ENCODE results near the gene ATP10B. TPM values are rescaled to one million over a fixed set of nuclear protein-coding genes. Genes with fewer than 3 reads are reported as not detected.
"Not testable (repeated sequence)": the region's sequence is repeated elsewhere in the genome, so short reads cannot be mapped to it uniquely, and the experiment has no call there.

Gene ATP10B
- not detected in 2 replicates for total RNA-seq

- H4K20me1 ChIP-seq (ENCODE audit: insufficient read depth, low read length) = no peaks in the 10 kb centered on the region
- no peaks in the 10 kb centered on the region for H3K9me3 ChIP-seq (ENCODE audit: low read depth, low read length)
- no peak for TF ChIP-seq CTCF (IDR thresholded peaks at IDR 0.05; ENCODE audit: extremely low read depth, low read depth, low read length)
- H3K4me1 ChIP-seq (ENCODE audit: insufficient read depth, low read length) = no peaks in the 10 kb centered on the region
- H3K27me3 ChIP-seq (ENCODE audit: insufficient read depth, low read length) = no peaks in the 10 kb centered on the region
- H3K79me2 ChIP-seq (ENCODE audit: insufficient read depth, low read length) = no peaks in the 10 kb centered on the region
- no peak within 1 kb of the TSS for H3K4me3 ChIP-seq (ENCODE audit: insufficient read depth, low read length)
- no peak within 1 kb of the TSS for H3K27ac ChIP-seq (ENCODE audit: low read depth, low read length)
- H3K4me2 ChIP-seq (ENCODE audit: insufficient read depth, low read length) = no peak within 1 kb of the TSS
- no peak within 1 kb of the TSS for H2AFZ ChIP-seq (ENCODE audit: low read length)
- H3K36me3 ChIP-seq (ENCODE audit: insufficient read depth, low read length) = no peaks in the 10 kb centered on the region
- DNase-seq (ENCODE audit: insufficient read length, low spot score, missing footprints) = no peak
Observed at GRCh38 chr5:160852049-160852448, at the start of gene ATP10B. TSS of gene ATP10B (minus strand) at chr5:160852211. CDS start at chr5:160688074, 164,137 bp downstream.

- Histone ChIP-seq H3K4me3 (ENCODE audit: insufficient read depth, low read length) (no peak overlapping the region), H3K9me3 (ENCODE audit: low read depth, low read length) (no peaks in the 10 kb centered on the region), H3K27ac (ENCODE audit: low read depth, low read length) (no peak overlapping the region), H4K20me1 (ENCODE audit: insufficient read depth, low read length) (no peaks in the 10 kb centered on the region), H3K79me2 (ENCODE audit: insufficient read depth, low read length) (no peaks in the 10 kb centered on the region), H2AFZ (ENCODE audit: low read length) (no peak overlapping the region), H3K36me3 (ENCODE audit: insufficient read depth, low read length) (no peaks in the 10 kb centered on the region), H3K27me3 (ENCODE audit: insufficient read depth, low read length) (no peaks in the 10 kb centered on the region), H3K4me2 (ENCODE audit: insufficient read depth, low read length) (no peak overlapping the region), H3K4me1 (ENCODE audit: insufficient read depth, low read length) (no peaks in the 10 kb centered on the region)
- TF ChIP-seq CTCF (IDR thresholded peaks at IDR 0.05; ENCODE audit: extremely low read depth, low read depth, low read length) = no peak
- DNase-seq (ENCODE audit: insufficient read length, low spot score, missing footprints) = peak; percentile 22
Observed at GRCh38 chr5:160901656-160902055, 49.6 kb upstream of the ATP10B start.

GRCh38 chr5:160899735-160900134 lies 47.7 kb upstream of the ATP10B start:
- Histone ChIP-seq H3K4me3 (ENCODE audit: insufficient read depth, low read length) (no peak overlapping the region), H3K4me1 (ENCODE audit: insufficient read depth, low read length) (no peaks in the 10 kb centered on the region), H3K36me3 (ENCODE audit: insufficient read depth, low read length) (no peaks in the 10 kb centered on the region), H3K9me3 (ENCODE audit: low read depth, low read length) (no peaks in the 10 kb centered on the region), H3K27ac (ENCODE audit: low read depth, low read length) (no peak overlapping the region), H3K4me2 (ENCODE audit: insufficient read depth, low read length) (no peak overlapping the region), H4K20me1 (ENCODE audit: insufficient read depth, low read length) (no peaks in the 10 kb centered on the region), H3K79me2 (ENCODE audit: insufficient read depth, low read length) (no peaks in the 10 kb centered on the region), H3K27me3 (ENCODE audit: insufficient read depth, low read length) (no peaks in the 10 kb centered on the region), H2AFZ (ENCODE audit: low read length) (no peak overlapping the region)
- DNase-seq (ENCODE audit: insufficient read length, low spot score, missing footprints) = no peak
- TF ChIP-seq CTCF (IDR thresholded peaks at IDR 0.05; ENCODE audit: extremely low read depth, low read depth, low read length) = no peak

- not testable (repeated sequence) for DNase-seq (ENCODE audit: insufficient read length, low spot score, missing footprints); H3K4me2 ChIP-seq (ENCODE audit: insufficient read depth, low read length)
Observed at GRCh38 chr5:160893180-160893964, 41.4 kb upstream of the ATP10B start.

More at GRCh38 chr5:160893180-160893964, 41.4 kb upstream of the ATP10B start:
- not testable (repeated sequence) for H3K4me3 ChIP-seq (ENCODE audit: insufficient read depth, low read length); H3K27ac ChIP-seq (ENCODE audit: low read depth, low read length); H3K27me3 ChIP-seq (ENCODE audit: insufficient read depth, low read length); H4K20me1 ChIP-seq (ENCODE audit: insufficient read depth, low read length); H3K36me3 ChIP-seq (ENCODE audit: insufficient read depth, low read length); H2AFZ ChIP-seq (ENCODE audit: low read length); H3K4me1 ChIP-seq (ENCODE audit: insufficient read depth, low read length); H3K79me2 ChIP-seq (ENCODE audit: insufficient read depth, low read length); H3K9me3 ChIP-seq (ENCODE audit: low read depth, low read length)

All from osteoblast (primary cell).